ENCODE measurements around the gene HIF3A. TPM values are rescaled to one million over a fixed set of nuclear protein-coding genes. Genes with fewer than 3 reads are reported as not detected.

HIF3A gene
- total RNA-seq, 1 experiment from 2014 or later = 0.68 TPM

- Mint-ChIP-seq H3K4me1 (ENCODE audit: low read depth, unreplicated experiment) (no peaks in the 10 kb centered on the region), H3K27ac (ENCODE audit: unreplicated experiment) (no peak overlapping the region), H3K36me3 (ENCODE audit: insufficient read depth, unreplicated experiment) (peaks cover 81% of the 10 kb centered on the region), H3K4me3 (ENCODE audit: low read depth, unreplicated experiment) (no peak overlapping the region), H3K9me3 (ENCODE audit: low read depth, unreplicated experiment) (no peaks in the 10 kb centered on the region), H3K27me3 (ENCODE audit: unreplicated experiment) (no peaks in the 10 kb centered on the region)
- CTCF ChIA-PET = interaction anchor here (1.6 kb wide), 1 partner anchor 110 kb away, joined by 5 read pairs; no protein-coding TSS in a partner anchor
- no peak for DNase-seq
- TF ChIP-seq CTCF (IDR thresholded peaks at IDR 0.05; ENCODE audit: unreplicated experiment) = no peak
- no TSS peak for BruUV-seq (replicated peaks)
- intact Hi-C loops (cut with micrococcal nuclease; ENCODE audit: unreplicated experiment) = no loop called here
These were observed 94.0 kb downstream of the HIF3A start for GRCh38 chr19:46390866-46391265.

GRCh38 chr19:46391296-46392251, 94.7 kb downstream of the HIF3A start:
- intact Hi-C loops (cut with micrococcal nuclease; ENCODE audit: unreplicated experiment) = no loop called here
- no TSS peak for BruUV-seq (replicated peaks)
- Mint-ChIP-seq H3K4me1 (ENCODE audit: low read depth, unreplicated experiment) (no peaks in the 10 kb centered on the region), H3K27me3 (ENCODE audit: unreplicated experiment) (no peaks in the 10 kb centered on the region), H3K36me3 (ENCODE audit: insufficient read depth, unreplicated experiment) (peaks cover 79% of the 10 kb centered on the region), H3K4me3 (ENCODE audit: low read depth, unreplicated experiment) (no peak overlapping the region), H3K9me3 (ENCODE audit: low read depth, unreplicated experiment) (no peaks in the 10 kb centered on the region), H3K27ac (ENCODE audit: unreplicated experiment) (no peak overlapping the region)
- DNase-seq = no peak
- no peak for TF ChIP-seq CTCF (IDR thresholded peaks at IDR 0.05; ENCODE audit: unreplicated experiment)
- CTCF ChIA-PET = interaction anchor here (0.7 to 1.6 kb wide), 3 partner anchors 111 to 645 kb away, joined by 3 to 7 read pairs (median 5); no protein-coding TSS in a partner anchor

GRCh38 chr19:46392252-46392801, 95.5 kb downstream of the HIF3A start:
- H3K27me3 Mint-ChIP-seq (ENCODE audit: unreplicated experiment) = no peaks in the 10 kb centered on the region
- no peaks in the 10 kb centered on the region for H3K9me3 Mint-ChIP-seq (ENCODE audit: low read depth, unreplicated experiment)
- peaks cover 72% of the 10 kb centered on the region for H3K36me3 Mint-ChIP-seq (ENCODE audit: insufficient read depth, unreplicated experiment)
- no peak overlapping the region for H3K4me3 Mint-ChIP-seq (ENCODE audit: low read depth, unreplicated experiment)
- BruUV-seq (replicated peaks) = no TSS peak
- intact Hi-C loops (cut with micrococcal nuclease; ENCODE audit: unreplicated experiment) = no loop called here
- TF ChIP-seq CTCF (IDR thresholded peaks at IDR 0.05; ENCODE audit: unreplicated experiment) = no peak
- CTCF ChIA-PET = interaction anchor here (0.7 to 1.6 kb wide), 3 partner anchors 111 to 645 kb away, joined by 3 to 7 read pairs (median 5); no protein-coding TSS in a partner anchor
- no peak overlapping the region for H3K27ac Mint-ChIP-seq (ENCODE audit: unreplicated experiment)
- no peaks in the 10 kb centered on the region for H3K4me1 Mint-ChIP-seq (ENCODE audit: low read depth, unreplicated experiment)
- DNase-seq = no peak

GRCh38 chr19:46392837-46393236, 96.0 kb downstream of the HIF3A start:
- no peaks in the 10 kb centered on the region for H3K4me1 Mint-ChIP-seq (ENCODE audit: low read depth, unreplicated experiment)

More at GRCh38 chr19:46392837-46393236, 96.0 kb downstream of the HIF3A start:
- DNase-seq = no peak
- no peak overlapping the region for H3K4me3 Mint-ChIP-seq (ENCODE audit: low read depth, unreplicated experiment)
- CTCF ChIA-PET = no interaction called here
- no peaks in the 10 kb centered on the region for H3K27me3 Mint-ChIP-seq (ENCODE audit: unreplicated experiment)
- BruUV-seq (replicated peaks) = no TSS peak
- intact Hi-C loops (cut with micrococcal nuclease; ENCODE audit: unreplicated experiment) = no loop called here
- no peak for TF ChIP-seq CTCF (IDR thresholded peaks at IDR 0.05; ENCODE audit: unreplicated experiment)
- H3K27ac Mint-ChIP-seq (ENCODE audit: unreplicated experiment) = no peak overlapping the region
- H3K9me3 Mint-ChIP-seq (ENCODE audit: low read depth, unreplicated experiment) = no peaks in the 10 kb centered on the region
- H3K36me3 Mint-ChIP-seq (ENCODE audit: insufficient read depth, unreplicated experiment) = peaks cover 67% of the 10 kb centered on the region

Other genes with a start within 250 kb of the HIF3A start
- not detected in 2 replicates for gene IGFL3, start 172.4 kb upstream of the HIF3A start, total RNA-seq (2022)
- gene IGFL2, start 148.8 kb upstream of the HIF3A start, total RNA-seq (2022) = not detected in 2 replicates
- not detected in 2 replicates for gene IGFL1, start 67.3 kb upstream of the HIF3A start, total RNA-seq (2022)
- 124 and 128 TPM in 2 replicates for gene PPP5C, start 50.0 kb downstream of the HIF3A start, total RNA-seq (2022)
- not detected in 2 replicates for gene CCDC8, start 116.5 kb downstream of the HIF3A start, total RNA-seq (2022)
- not detected in 2 replicates for gene PNMA8C, start 131.9 kb downstream of the HIF3A start, total RNA-seq (2022)
- gene PNMA8A, start 174.5 kb downstream of the HIF3A start, total RNA-seq (2022) = 0.49 and 0.61 TPM in 2 replicates
- not detected in 2 replicates for gene PNMA8B, start 198.8 kb downstream of the HIF3A start, total RNA-seq (2022)